ENCODE data around the gene SH3BP1. TPM values are rescaled to one million over a fixed set of nuclear protein-coding genes. Genes with fewer than 3 reads are reported as not detected.

Gene SH3BP1
- total RNA-seq, 1 experiment from 2014 or later: 39.4 TPM

DNA sequence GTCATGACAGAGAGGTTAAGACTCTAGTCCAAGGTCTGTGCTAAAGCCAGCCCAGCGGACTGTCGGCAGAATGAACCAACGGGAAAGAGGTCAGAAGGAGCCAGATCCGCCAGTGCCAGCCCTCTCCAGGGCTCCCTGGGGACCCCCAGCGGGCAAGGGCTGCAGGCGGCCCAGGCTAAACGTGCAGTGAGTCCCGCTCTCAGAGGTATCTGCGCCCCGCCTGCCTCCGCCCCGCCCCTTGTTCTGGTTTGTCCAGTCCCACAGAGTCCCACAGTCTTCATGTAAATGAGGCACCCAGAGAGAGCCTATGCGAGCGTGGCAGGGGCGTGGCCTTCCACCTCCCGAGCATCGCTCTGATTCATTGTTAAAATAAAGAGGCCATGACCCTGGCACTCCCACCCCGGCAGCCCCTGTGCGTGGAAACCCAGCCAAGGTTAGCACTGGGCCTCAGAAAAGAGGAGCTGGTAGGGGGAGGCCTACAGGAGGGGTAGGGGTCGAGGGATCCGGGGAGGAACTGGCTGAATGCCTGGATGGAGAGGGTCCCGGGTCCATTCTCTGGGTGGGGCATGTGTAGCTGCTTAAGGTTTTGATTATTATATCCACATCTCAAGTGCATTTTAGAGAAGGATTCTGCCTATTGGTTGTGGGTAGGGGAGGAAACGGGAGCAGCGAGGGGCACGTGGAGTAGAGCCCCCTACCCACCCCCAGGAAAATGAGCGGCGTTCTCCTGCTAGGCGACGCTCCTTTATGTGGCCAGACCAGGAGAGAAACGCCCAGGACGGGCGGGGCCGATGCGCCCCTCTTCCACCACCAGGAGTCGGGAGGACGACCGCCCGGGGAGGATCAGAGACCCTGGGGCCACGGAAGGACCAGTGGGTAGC is 57.4 kb downstream of the SH3BP1 start, which contains the start of gene TRIOBP (continued):
- TF ChIP-seq ARID4B (CRISPR knock-in tag; IDR thresholded peaks at IDR 0.05; ENCODE audit: borderline replicate concordance): no peak
- no peak for TF ChIP-seq TCF7 (CRISPR knock-in tag; IDR thresholded peaks at IDR 0.05; ENCODE audit: low read depth)
- TF ChIP-seq ZNF121 (CRISPR knock-in tag; IDR thresholded peaks at IDR 0.05): no peak
- TF ChIP-seq ZBTB21 (CRISPR knock-in tag; IDR thresholded peaks at IDR 0.05; ENCODE audit: borderline replicate concordance): no peak
- TF ChIP-seq, protein P1, sequence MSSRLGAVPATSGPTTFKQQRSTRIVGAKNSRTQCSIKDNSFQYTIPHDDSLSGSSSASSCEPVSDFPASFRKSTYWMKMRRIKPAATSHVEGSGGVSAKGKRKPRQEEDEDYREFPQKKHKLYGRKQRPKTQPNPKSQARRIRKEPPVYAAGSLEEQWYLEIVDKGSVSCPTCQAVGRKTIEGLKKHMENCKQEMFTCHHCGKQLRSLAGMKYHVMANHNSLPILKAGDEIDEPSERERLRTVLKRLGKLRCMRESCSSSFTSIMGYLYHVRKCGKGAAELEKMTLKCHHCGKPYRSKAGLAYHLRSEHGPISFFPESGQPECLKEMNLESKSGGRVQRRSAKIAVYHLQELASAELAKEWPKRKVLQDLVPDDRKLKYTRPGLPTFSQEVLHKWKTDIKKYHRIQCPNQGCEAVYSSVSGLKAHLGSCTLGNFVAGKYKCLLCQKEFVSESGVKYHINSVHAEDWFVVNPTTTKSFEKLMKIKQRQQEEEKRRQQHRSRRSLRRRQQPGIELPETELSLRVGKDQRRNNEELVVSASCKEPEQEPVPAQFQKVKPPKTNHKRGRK (CRISPR knock-in tag; IDR thresholded peaks at IDR 0.05; ENCODE audit: borderline replicate concordance): no peak
- no peak for TF ChIP-seq NR2C2 (CRISPR knock-in tag; IDR thresholded peaks at IDR 0.05)
- no peak for TF ChIP-seq ZNF138 (CRISPR knock-in tag; conservative IDR thresholded peaks at IDR 0.05)
- no peak for TF ChIP-seq MXD4 (CRISPR knock-in tag; IDR thresholded peaks at IDR 0.05; ENCODE audit: borderline replicate concordance)
- no peak for TF ChIP-seq E2F4 (CRISPR knock-in tag; IDR thresholded peaks at IDR 0.05; ENCODE audit: borderline replicate concordance, low read depth)
- no peak for TF ChIP-seq ZSCAN18 (CRISPR knock-in tag; IDR thresholded peaks at IDR 0.05)
- 0 out of 2 replicates have a peak, but pooled peaks have one; percentile 40 for TF ChIP-seq ETV6 (CRISPR knock-in tag; IDR thresholded peaks at IDR 0.05)
- TF ChIP-seq AR (CRISPR knock-in tag; IDR thresholded peaks at IDR 0.05): no peak
- TF ChIP-seq SMAD3 (CRISPR knock-in tag; IDR thresholded peaks at IDR 0.05; ENCODE audit: borderline replicate concordance): peak; percentile 40; the same call in 1 of the 2 replicates
- TF ChIP-seq KAT7 (CRISPR knock-in tag; IDR thresholded peaks at IDR 0.05; ENCODE audit: borderline replicate concordance): no peak
- TF ChIP-seq SP1 (CRISPR knock-in tag; conservative IDR thresholded peaks at IDR 0.05): peak; percentile 81
- no peak for TF ChIP-seq EMX1 (CRISPR knock-in tag; IDR thresholded peaks at IDR 0.05)
- TF ChIP-seq OVOL2 (CRISPR knock-in tag; IDR thresholded peaks at IDR 0.05; ENCODE audit: borderline replicate concordance): no peak
- no peak for TF ChIP-seq CTCF (IDR thresholded peaks at IDR 0.05)
- TF ChIP-seq MAX (CRISPR knock-in tag; IDR thresholded peaks at IDR 0.05): peak; percentile 49; the same call in 1 of the 2 replicates
- no peak for TF ChIP-seq ZNF425 (CRISPR knock-in tag; conservative IDR thresholded peaks at IDR 0.05)

Measured in WTC11 (cell line).